SK-N-MC (cell line): ENCODE data around the gene FHOD3.

ENCODE experiments used
- EZH2 ChIP-seq: fragments of 200-600 bp; sonication (generic); IDR thresholded peaks from one replicate; pipeline ENCODE4 v1.6.1; 2017; ENCODE audit warnings: antibody characterized with exemption
- FOXP2 ChIP-seq: optimal IDR thresholded peaks from 2 replicates; pipeline ENCODE3; 2011; ENCODE audit warnings: mild to moderate bottlenecking, moderate library complexity; ENCODE audit not compliant: insufficient read depth; ENCODE audit errors: extremely low read length, control extremely low read depth
- POLR2AphosphoS5 ChIP-seq: IDR thresholded peaks from 2 replicates; pipeline ENCODE4 v1.6.1; 2012; ENCODE audit warnings: mild to moderate bottlenecking, low read depth, low read length, borderline replicate concordance

GRCh38 chr18:36809590-36810381 is 512.3 kb downstream of the FHOD3 start:
- TF ChIP-seq POLR2AphosphoS5, result no peak
- no peak for TF ChIP-seq EZH2
- no peak for TF ChIP-seq FOXP2
